ENCODE measurements around the gene SYT2. TPM values are rescaled to one million over a fixed set of nuclear protein-coding genes. Genes with fewer than 3 reads are reported as not detected.
"Not testable (repeated sequence)": the region's sequence is repeated elsewhere in the genome, so short reads cannot be mapped to it uniquely, and the experiment has no call there.

The SYT2 gene
- total and polyA plus RNA-seq, 2 of the 13 experiments (the other 11 are each of a cell fraction or from before 2014, with no cell fraction given) = not detected

GRCh38 chr1:202716654-202717053 is 6.4 kb upstream of the SYT2 start (continued):
- TF ChIP-seq SETDB1 (CRISPR knock-in tag; IDR thresholded peaks at IDR 0.05; ENCODE audit: borderline replicate concordance) = no peak
- no peak for TF ChIP-seq MTF2 (CRISPR knock-in tag; IDR thresholded peaks at IDR 0.05; ENCODE audit: borderline replicate concordance)
- no peak for TF ChIP-seq ZNF567 (CRISPR knock-in tag; IDR thresholded peaks at IDR 0.05; ENCODE audit: borderline replicate concordance)
- no peak for TF ChIP-seq LBX2 (CRISPR knock-in tag; IDR thresholded peaks at IDR 0.05; ENCODE audit: borderline replicate concordance)
- TF ChIP-seq ZNF256 (CRISPR knock-in tag; conservative IDR thresholded peaks at IDR 0.05) = no peak
- TF ChIP-seq ZNF335 (CRISPR knock-in tag; IDR thresholded peaks at IDR 0.05) = no peak
- no peak for TF ChIP-seq ZNF563 (CRISPR knock-in tag; IDR thresholded peaks at IDR 0.05)
- no peak for TF ChIP-seq PAF1 (CRISPR knock-in tag; IDR thresholded peaks at IDR 0.05)

GRCh38 chr1:202714202-202714601 is 3.9 kb upstream of the SYT2 start:
- H3K27ac ChIP-seq (ENCODE audit: extremely low read length, insufficient read depth, low read length); H3K79me2 ChIP-seq (ENCODE audit: insufficient read depth, low read length); H2AFZ ChIP-seq (ENCODE audit: low read length); ATAC-seq; H3K36me3 ChIP-seq (replicated peaks in 1 of 2; ENCODE audit: control insufficient read depth in 1 of 2, insufficient read depth in 2 of 2, low read length in 2 of 2); FAIRE-seq; H3K9me3 ChIP-seq (ENCODE audit: low read length); H3K4me1 ChIP-seq (ENCODE audit: insufficient read depth, low read length); DNase-seq (ENCODE audit: low spot score); POLR2A ChIA-PET; BruUV-seq (replicated peaks); H3K4me2 ChIP-seq (ENCODE audit: low read depth, low read length); CTCF ChIA-PET (ENCODE audit: low intra/inter-chr PET ratio, low total read pairs); H4K20me1 ChIP-seq (ENCODE audit: insufficient read depth, low read length); H3K9ac ChIP-seq (ENCODE audit: insufficient read depth, low read depth, low read length); H3K4me3 ChIP-seq (replicated peaks in 1 of 3; ENCODE audit: insufficient read depth in 1 of 3, low read depth in 2 of 3, low read length in 3 of 3): not testable (repeated sequence)
- in situ Hi-C loops (cut with HindIII; ENCODE audit: extremely low pct_ligation_motif_present, low pct_unique_long_range_greater_than_20kb) = loop anchor here (10.0 kb wide), 1 partner anchor 519 kb away; the partner anchor contains the start of gene LGR6
- intact Hi-C loops (cut with micrococcal nuclease; ENCODE audit: unreplicated experiment) = loop anchor here (10.0 kb wide), 3 partner anchors 209 to 369 kb away; partner anchors contain the start of genes PPP1R12B and UBE2T
- WGBS (ENCODE audit: low lambda C conversion rate) = 0% methylated on average over 1 of the region's 1 CpG
- peaks cover 18 to 67% of the 10 kb centered on the region in 2 experiments; a peak in 4 of 5 replicates for H3K27me3 ChIP-seq (ENCODE audit: control insufficient read depth in 1 of 2, insufficient read depth in 2 of 2, low read length in 2 of 2)
